Measurements from ENCODE around the gene MRPL34.

DNA sequence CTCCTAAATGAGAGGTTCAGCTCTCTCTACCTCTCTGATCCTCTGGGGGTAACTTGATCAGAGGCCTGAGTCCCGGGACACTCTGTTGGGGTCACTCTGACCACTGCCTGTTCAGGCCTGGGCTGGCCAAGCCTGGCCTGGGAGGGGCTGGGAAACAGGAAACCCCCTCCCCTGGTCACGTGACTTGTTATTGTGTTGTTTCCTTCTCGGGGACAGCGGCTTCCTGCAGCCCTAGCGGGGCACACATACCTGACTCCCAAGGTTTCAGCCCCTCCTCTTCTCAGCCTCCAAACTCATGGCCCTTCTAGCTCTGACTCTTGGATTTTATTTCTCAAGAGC lies 41.1 kb upstream of the MRPL34 start, which contains the start of gene USHBP1:
- TF ChIP-seq POLR2A (IDR thresholded peaks at IDR 0.05) = peak in 1 of 2 donors; percentile 16
- TF ChIP-seq, protein P1, sequence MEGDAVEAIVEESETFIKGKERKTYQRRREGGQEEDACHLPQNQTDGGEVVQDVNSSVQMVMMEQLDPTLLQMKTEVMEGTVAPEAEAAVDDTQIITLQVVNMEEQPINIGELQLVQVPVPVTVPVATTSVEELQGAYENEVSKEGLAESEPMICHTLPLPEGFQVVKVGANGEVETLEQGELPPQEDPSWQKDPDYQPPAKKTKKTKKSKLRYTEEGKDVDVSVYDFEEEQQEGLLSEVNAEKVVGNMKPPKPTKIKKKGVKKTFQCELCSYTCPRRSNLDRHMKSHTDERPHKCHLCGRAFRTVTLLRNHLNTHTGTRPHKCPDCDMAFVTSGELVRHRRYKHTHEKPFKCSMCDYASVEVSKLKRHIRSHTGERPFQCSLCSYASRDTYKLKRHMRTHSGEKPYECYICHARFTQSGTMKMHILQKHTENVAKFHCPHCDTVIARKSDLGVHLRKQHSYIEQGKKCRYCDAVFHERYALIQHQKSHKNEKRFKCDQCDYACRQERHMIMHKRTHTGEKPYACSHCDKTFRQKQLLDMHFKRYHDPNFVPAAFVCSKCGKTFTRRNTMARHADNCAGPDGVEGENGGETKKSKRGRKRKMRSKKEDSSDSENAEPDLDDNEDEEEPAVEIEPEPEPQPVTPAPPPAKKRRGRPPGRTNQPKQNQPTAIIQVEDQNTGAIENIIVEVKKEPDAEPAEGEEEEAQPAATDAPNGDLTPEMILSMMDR (IDR thresholded peaks at IDR 0.05) = no peak
